IMR-90 (cell line): Measurements from ENCODE around the gene CLIC3. TPM values are rescaled to one million over a fixed set of nuclear protein-coding genes. Genes with fewer than 3 reads are reported as not detected.
A peak's percentile ranks its signal among the peaks of the same experiment; 100 is the strongest.

Source experiments
- ATAC-seq: fragments of 200-7000 bp; cut with Tn5 transposase; 2 replicates; pipeline ENCODE4 v1.9.1; 2020; ENCODE audit warnings: low read depth, mild to moderate bottlenecking, moderate library complexity
- BruUV-seq: library from RNA; stranded (reverse); fragments of 400-500 nt; replicated peaks from 2 replicates; lab custom pipeline; 2021; lab: Mats Ljungman, UMichigan
- CTCF ChIA-PET: fragments of 300-600 bp; formaldehyde crosslinking; extraction: SDS; loops from one replicate; lab custom pipeline; 2021; ENCODE audit warnings: antibody characterized with exemption; lab: Yijun Ruan, JAX
- POLR2A ChIA-PET: fragments of 300-600 bp; sonication (Branson Sonifier 250); formaldehyde crosslinking; loops from one replicate; lab custom pipeline; 2022; ENCODE audit warnings: antibody characterized with exemption; ENCODE audit not compliant: unreplicated experiment; lab: Charles Lee
- DNase-seq: peaks from one replicate; pipeline ENCODE4 v3.0.0; 2013
- H2AFZ ChIP-seq: replicated peaks from 2 replicates; pipeline ENCODE3; 2013; ENCODE audit warnings: low read length, mild to moderate bottlenecking; ENCODE audit not compliant: poor library complexity
- H2AK5ac ChIP-seq: 2 replicates; pipeline ENCODE4 v1.6.1; 2013; ENCODE audit warnings: low read depth, low read length, inconsistent platforms
- H2AK9ac ChIP-seq: replicated peaks from 2 replicates; pipeline ENCODE3; 2013; ENCODE audit warnings: mild to moderate bottlenecking, low read depth, low read length, moderate library complexity; ENCODE audit not compliant: poor library complexity
- H2BK120ac ChIP-seq: 2 replicates; pipeline ENCODE4 v1.6.1; 2013; ENCODE audit warnings: low read depth, low read length, inconsistent platforms
- H2BK15ac ChIP-seq: 3 replicates; pipeline ENCODE4 v1.6.1; 2013; ENCODE audit warnings: low read depth, low read length, inconsistent platforms
- H2BK20ac ChIP-seq: 2 replicates; pipeline ENCODE4 v1.6.1; 2013; ENCODE audit warnings: low read depth, mild to moderate bottlenecking, inconsistent platforms, low read length, moderate library complexity
- H2BK5ac ChIP-seq: 2 replicates; pipeline ENCODE4 v1.6.1; 2013; ENCODE audit warnings: mild to moderate bottlenecking, low read depth, low read length, inconsistent platforms; ENCODE audit not compliant: poor library complexity, severe bottlenecking
- H3K14ac ChIP-seq: replicated peaks from 2 replicates; pipeline ENCODE4 v1.6.1; 2013; ENCODE audit warnings: low read depth, low read length, inconsistent platforms
- H3K18ac ChIP-seq: 2 replicates; pipeline ENCODE4 v1.6.1; 2013; ENCODE audit warnings: low read depth, low read length, control low read depth
- H3K23ac ChIP-seq: 2 replicates; pipeline ENCODE4 v1.6.1; 2013; ENCODE audit warnings: low read depth, low read length, inconsistent platforms
- H3K27ac ChIP-seq: 2 replicates; pipeline ENCODE4 v1.5.1; 2013; ENCODE audit warnings: mild to moderate bottlenecking, control low read depth, low read length; ENCODE audit not compliant: insufficient read depth
- H3K27me3 ChIP-seq: 2 replicates; pipeline ENCODE4 v1.6.1; 2013; ENCODE audit warnings: low read length; ENCODE audit not compliant: control insufficient read depth, insufficient read depth
- H3K36me3 ChIP-seq: 2 replicates; pipeline ENCODE4 v1.6.1; 2013; ENCODE audit warnings: low read length, mixed read lengths; ENCODE audit not compliant: control insufficient read depth, insufficient read depth
- H3K4ac ChIP-seq: 2 replicates; pipeline ENCODE4 v1.6.1; 2013; ENCODE audit warnings: low read depth, low read length, inconsistent platforms
- H3K4me1 ChIP-seq: 2 replicates; pipeline ENCODE4 v1.6.1; 2013; ENCODE audit warnings: low read length, mixed read lengths; ENCODE audit not compliant: control insufficient read depth, insufficient read depth
- H3K4me2 ChIP-seq: 2 replicates; pipeline ENCODE4 v1.6.1; 2013; ENCODE audit warnings: low read depth, mild to moderate bottlenecking, control low read depth, low read length, moderate library complexity
- H3K4me3 ChIP-seq: 2 replicates; pipeline ENCODE4 v1.5.1; 2013; ENCODE audit warnings: low read depth, mild to moderate bottlenecking, control low read depth, low read length, moderate library complexity; ENCODE audit not compliant: insufficient read depth
- H3K56ac ChIP-seq: 2 replicates; pipeline ENCODE4 v1.6.1; 2013; ENCODE audit warnings: low read length, inconsistent platforms; ENCODE audit not compliant: insufficient read depth; ENCODE audit errors: extremely low read depth
- H3K79me1 ChIP-seq, 2 experiments: 2 replicates each; pipeline ENCODE4 v1.6.1; 2013; ENCODE audit warnings: low read length in 2 of 2, inconsistent platforms in 1 of 2, low read depth in 1 of 2
- H3K9ac ChIP-seq: 2 replicates; pipeline ENCODE4 v1.6.1; 2013; ENCODE audit warnings: low read depth, low read length, control low read depth
- H3K9me1 ChIP-seq: 2 replicates; pipeline ENCODE4 v1.6.1; 2013; ENCODE audit warnings: low read length, inconsistent platforms; ENCODE audit not compliant: insufficient read depth
- H3K9me3 ChIP-seq: 2 replicates; pipeline ENCODE4 v1.6.1; 2013; ENCODE audit warnings: low read length; ENCODE audit not compliant: control insufficient read depth, insufficient read depth
- H4K20me1 ChIP-seq: 2 replicates; pipeline ENCODE4 v1.6.1; 2013; ENCODE audit warnings: low read length, inconsistent platforms; ENCODE audit not compliant: insufficient read depth
- H4K5ac ChIP-seq: 2 replicates; pipeline ENCODE4 v1.6.1; 2013; ENCODE audit warnings: mild to moderate bottlenecking, low read depth, low read length, control low read depth
- H4K8ac ChIP-seq, 2 experiments: 2 replicates each; pipeline ENCODE4 v1.6.1; 2013; ENCODE audit warnings: low read depth in 2 of 2, low read length in 2 of 2, control low read depth in 1 of 2, inconsistent platforms in 1 of 2
- H4K91ac ChIP-seq: 2 replicates; pipeline ENCODE4 v1.6.1; 2013; ENCODE audit warnings: low read depth, low read length, inconsistent platforms; ENCODE audit not compliant: insufficient read depth
- BHLHE40 ChIP-seq: fragments of 150-350 bp; IDR thresholded peaks from 2 replicates; pipeline ENCODE4 v1.6.1; 2016; ENCODE audit warnings: mild to moderate bottlenecking, low read depth, low read length
- CEBPB ChIP-seq: IDR thresholded peaks from 2 replicates; pipeline ENCODE4 v1.6.1; 2012; ENCODE audit warnings: low read depth, low read length, improper control_type of control experiment
- CTCF ChIP-seq: conservative IDR thresholded peaks from 2 replicates; pipeline ENCODE4 v1.5.1; 2012; ENCODE audit warnings: mild to moderate bottlenecking, low read depth, low read length, improper control_type of control experiment
- ELK1 ChIP-seq: fragments of 150-350 bp; IDR thresholded peaks from 2 replicates; pipeline ENCODE4 v1.6.1; 2016; ENCODE audit warnings: low read depth, mild to moderate bottlenecking, low read length, moderate library complexity, borderline replicate concordance
- FOS ChIP-seq: fragments of 150-350 bp; IDR thresholded peaks from 2 replicates; pipeline ENCODE4 v1.6.1; 2016; ENCODE audit warnings: low read depth, low read length
- POLR2A ChIP-seq: IDR thresholded peaks from 2 replicates; pipeline ENCODE4 v1.6.1; 2012; ENCODE audit warnings: mild to moderate bottlenecking, low read depth, low read length
- RAD21 ChIP-seq: IDR thresholded peaks from 2 replicates; pipeline ENCODE4 v1.6.1; 2012; ENCODE audit warnings: low read length, improper control_type of control experiment
- RCOR1 ChIP-seq: IDR thresholded peaks from 2 replicates; pipeline ENCODE4 v1.6.1; 2012; ENCODE audit warnings: mild to moderate bottlenecking, low read length, improper control_type of control experiment; ENCODE audit not compliant: insufficient replicate concordance
- RFX5 ChIP-seq: IDR thresholded peaks from 2 replicates; pipeline ENCODE4 v1.8.0; 2012; ENCODE audit warnings: low read depth, mild to moderate bottlenecking, low read length, moderate library complexity
- SMC3 ChIP-seq: fragments of 150-350 bp; IDR thresholded peaks from 2 replicates; pipeline ENCODE4 v1.6.1; 2016; ENCODE audit warnings: low read depth, mild to moderate bottlenecking, antibody characterized with exemption, low read length, moderate library complexity
- USF2 ChIP-seq: fragments of 150-350 bp; IDR thresholded peaks from 2 replicates; pipeline ENCODE4 v1.6.1; 2017; ENCODE audit warnings: mild to moderate bottlenecking, antibody characterized with exemption, low read length, low read depth
- WGBS, 2 experiments: methylation state at CpG; one replicate each; pipeline versions ENCODE4 v1.1.5 to v1.1.7; 2013; ENCODE audit warnings: missing lambda C conversion rate in 2 of 2; ENCODE audit not compliant: insufficient read length in 1 of 2; ENCODE audit errors: extremely low coverage in 2 of 2; 5-methylcytosine and 5-hydroxymethylcytosine counted together
- dilution Hi-C: fragments of 300-500 bp; cut with HindIII; formaldehyde crosslinking; loops from one replicate; pipeline ENCODE4 v1.14.3; 2018; ENCODE audit warnings: low sequenced_read_pairs; ENCODE audit not compliant: unreplicated experiment
- in situ Hi-C: fragments of 300-500 bp; cut with MboI; formaldehyde crosslinking; loops from 3 replicates; pipeline ENCODE4 v1.14.3; 2019; ENCODE audit warnings: low sequenced_read_pairs, inconsistent platforms, mixed read lengths
- intact Hi-C: fragments of 100-400 bp; cut with micrococcal nuclease; formaldehyde crosslinking; loops from 2 replicates; pipeline ENCODE4 v1.10.0; 2022
- polyA plus RNA-seq, 3 experiments: library from polyadenylated mRNA; depleted of rRNA; stranded (reverse); fragments of >200 nt; gene quantifications; 2 replicates each; pipeline ENCODE4 v1.2.3, GENCODE V29; 2012; ENCODE audit warnings: low replicate concordance in 1 of 3
- total RNA-seq: library from RNA; depleted of rRNA; stranded (reverse); fragments of >200 nt; gene quantifications from 2 replicates; pipeline ENCODE4 v1.2.3, GENCODE V29; 2012

Gene CLIC3
- total and polyA plus RNA-seq, 2 of the 4 experiments (the other 2 are of a cell fraction) = 0.18 to 1.7 TPM

- H4K8ac ChIP-seq = peak overlapping the region; percentile 27 to 58; a peak in 2 of 4 replicates
- peak overlapping the region; percentile 60 for H3K4me3 ChIP-seq
- no peak overlapping the region for H3K56ac ChIP-seq
- BruUV-seq = no TSS peak
- no peaks in the 10 kb centered on the region for H3K36me3 ChIP-seq
- H2BK20ac ChIP-seq = no peak overlapping the region
- intact Hi-C loops (no loop called here), in situ Hi-C loops (no loop called here), dilution Hi-C loops (no loop called here)
- peaks cover 7% of the 10 kb centered on the region; the same call in 1 of the 2 replicates for H3K4me1 ChIP-seq
- H3K9me3 ChIP-seq = no peaks in the 10 kb centered on the region
- peak overlapping the region; percentile 51 for H2AK9ac ChIP-seq
- H2BK15ac ChIP-seq = no peak overlapping the region
- CTCF ChIA-PET = no interaction called here
- ATAC-seq = peak; percentile 4
- H4K20me1 ChIP-seq = no peaks in the 10 kb centered on the region
- peak overlapping the region; percentile 89 for H2AFZ ChIP-seq
- WGBS, 2 experiments = 13% methylated on average over 20 of the region's 33 CpGs; no CpG with 5 or more reads in 1 of the 2 experiments
- H3K9me1 ChIP-seq = no peaks in the 10 kb centered on the region
- peak overlapping the region; percentile 48; the same call in 1 of the 2 replicates for H3K9ac ChIP-seq
- no peak overlapping the region for H3K14ac ChIP-seq
- no peak for TF ChIP-seq POLR2A
- TF ChIP-seq SMC3 = no peak
- TF ChIP-seq CTCF = no peak
- no peak for TF ChIP-seq ELK1
- TF ChIP-seq USF2 = no peak
- no peak for TF ChIP-seq BHLHE40
- no peak for TF ChIP-seq RFX5
- no peak for TF ChIP-seq CEBPB
- TF ChIP-seq FOS = no peak
- no peak for TF ChIP-seq RAD21
- TF ChIP-seq RCOR1 = no peak
- no peak overlapping the region for H2BK5ac ChIP-seq
- POLR2A ChIA-PET = no interaction called here
- H3K18ac ChIP-seq = peak overlapping the region; percentile 61; the same call in 1 of the 2 replicates
- H2BK120ac ChIP-seq = peak overlapping the region; percentile 10; the same call in 1 of the 2 replicates
- DNase-seq = no peak
- no peak overlapping the region for H4K91ac ChIP-seq
- H3K4me2 ChIP-seq = peak overlapping the region; percentile 87
- peak overlapping the region; percentile 54 for H2AK5ac ChIP-seq
- H3K79me1 ChIP-seq = no peaks in the 10 kb centered on the region
- H3K23ac ChIP-seq = no peak overlapping the region
- H3K27ac ChIP-seq = peak overlapping the region; percentile 12; the same call in 1 of the 2 replicates
- H3K4ac ChIP-seq = 0 out of 2 replicates have a peak overlapping the region, but pooled peaks have one; percentile 24
- H3K27me3 ChIP-seq = peaks cover 13% of the 10 kb centered on the region; the same call in 1 of the 2 replicates
- H4K5ac ChIP-seq = peak overlapping the region; percentile 50; the same call in 1 of the 2 replicates
These were observed 18.7 kb downstream of the CLIC3 start for GRCh38 chr9:136977649-136978072.
